Measurements from ENCODE around the gene BMP2.

DNA sequence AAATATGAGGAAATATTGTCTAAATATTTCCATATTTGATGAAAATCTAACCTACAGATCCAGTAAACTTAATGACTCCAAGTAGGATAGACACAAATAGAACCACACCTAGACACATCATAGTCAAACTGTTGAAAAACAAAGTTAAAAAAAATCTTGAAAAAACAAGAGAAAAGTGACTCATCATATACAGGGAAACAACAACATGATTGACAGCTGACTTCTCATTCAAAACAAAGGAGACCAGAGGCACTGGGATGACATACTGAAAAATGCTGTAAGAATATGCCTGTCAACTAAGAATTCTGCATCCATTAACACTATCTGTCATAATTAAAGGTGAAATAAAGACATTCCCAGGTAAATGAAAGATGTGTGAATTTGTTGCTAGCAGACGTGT lies 38.8 kb downstream of the BMP2 start:
- TF ChIP-seq, protein P1, sequence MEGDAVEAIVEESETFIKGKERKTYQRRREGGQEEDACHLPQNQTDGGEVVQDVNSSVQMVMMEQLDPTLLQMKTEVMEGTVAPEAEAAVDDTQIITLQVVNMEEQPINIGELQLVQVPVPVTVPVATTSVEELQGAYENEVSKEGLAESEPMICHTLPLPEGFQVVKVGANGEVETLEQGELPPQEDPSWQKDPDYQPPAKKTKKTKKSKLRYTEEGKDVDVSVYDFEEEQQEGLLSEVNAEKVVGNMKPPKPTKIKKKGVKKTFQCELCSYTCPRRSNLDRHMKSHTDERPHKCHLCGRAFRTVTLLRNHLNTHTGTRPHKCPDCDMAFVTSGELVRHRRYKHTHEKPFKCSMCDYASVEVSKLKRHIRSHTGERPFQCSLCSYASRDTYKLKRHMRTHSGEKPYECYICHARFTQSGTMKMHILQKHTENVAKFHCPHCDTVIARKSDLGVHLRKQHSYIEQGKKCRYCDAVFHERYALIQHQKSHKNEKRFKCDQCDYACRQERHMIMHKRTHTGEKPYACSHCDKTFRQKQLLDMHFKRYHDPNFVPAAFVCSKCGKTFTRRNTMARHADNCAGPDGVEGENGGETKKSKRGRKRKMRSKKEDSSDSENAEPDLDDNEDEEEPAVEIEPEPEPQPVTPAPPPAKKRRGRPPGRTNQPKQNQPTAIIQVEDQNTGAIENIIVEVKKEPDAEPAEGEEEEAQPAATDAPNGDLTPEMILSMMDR (IDR thresholded peaks at IDR 0.05) = no peak
- TF ChIP-seq POLR2A (IDR thresholded peaks at IDR 0.05) = no peak

Data from testis (tissue), 2 donors.